ENCODE results near the gene UBFD1.
A peak's percentile ranks its signal among the peaks of the same experiment; 100 is the strongest.
"Not testable (repeated sequence)": the region's sequence is repeated elsewhere in the genome, so short reads cannot be mapped to it uniquely, and the experiment has no call there.

The UBFD1 gene

GRCh38 chr16:23556881-23557778 is at the start of gene UBFD1, which contains the start of gene EARS2:
TSS of gene UBFD1 (plus strand) at chr16:23557727. CDS start at chr16:23557743, 16 bp downstream.
TSS of gene EARS2 (minus strand) at chr16:23557350. CDS start at chr16:23557343, 7 bp downstream.
- peak; percentile 97 to 98 for DNase-seq

- DNase-seq = no peak
These were observed 48.7 kb upstream of the UBFD1 start for GRCh38 chr16:23508589-23509440.

GRCh38 chr16:23509441-23509754 is 48.1 kb upstream of the UBFD1 start:
- no peak for DNase-seq

- DNase-seq = peak; percentile 13 to 14
These were observed 47.8 kb upstream of the UBFD1 start for GRCh38 chr16:23509782-23510163.

- peak; percentile 76 to 77 for DNase-seq
These were observed 47.2 kb upstream of the UBFD1 start, which contains the start of gene GGA2 for GRCh38 chr16:23510164-23510914. TSS of gene GGA2 (minus strand) at chr16:23510494. CDS start at chr16:23510411, 83 bp downstream.

GRCh38 chr16:23510915-23511270 is 46.6 kb upstream of the UBFD1 start:
- not testable (repeated sequence) for DNase-seq

- DNase-seq = no peak
These were observed 45.8 kb upstream of the UBFD1 start for GRCh38 chr16:23511731-23512130.

- DNase-seq = no peak
These were observed 45.3 kb upstream of the UBFD1 start for GRCh38 chr16:23512168-23512695.

GRCh38 chr16:23514381-23515152 is 43.0 kb upstream of the UBFD1 start:
- no peak for DNase-seq

GRCh38 chr16:23515881-23516280 is 41.6 kb upstream of the UBFD1 start:
- no peak for DNase-seq

- DNase-seq = no peak
These were observed 41.0 kb upstream of the UBFD1 start for GRCh38 chr16:23516366-23517137.

GRCh38 chr16:23518435-23518891 is 39.1 kb upstream of the UBFD1 start:
- DNase-seq = no peak

- DNase-seq = no peak
These were observed 38.2 kb upstream of the UBFD1 start for GRCh38 chr16:23519282-23519681.

- DNase-seq = no peak
These were observed 37.0 kb upstream of the UBFD1 start for GRCh38 chr16:23520500-23520899.

- DNase-seq = no peak
These were observed 36.3 kb upstream of the UBFD1 start for GRCh38 chr16:23521037-23521743.

GRCh38 chr16:23521965-23522364 is 35.6 kb upstream of the UBFD1 start:
- DNase-seq = no peak

- no peak for DNase-seq
These were observed 34.2 kb upstream of the UBFD1 start for GRCh38 chr16:23523321-23523720.

- no peak for DNase-seq
These were observed 33.6 kb upstream of the UBFD1 start for GRCh38 chr16:23523876-23524385.

GRCh38 chr16:23524886-23525285 is 32.6 kb upstream of the UBFD1 start:
- no peak for DNase-seq
